Stimulated activated CD4-positive, alpha-beta T cell treated with anti-CD3 and anti-CD28 coated beads, Interleukin-4, amount 100 ng/mL, for 1 hour (primary cell): Measurements from ENCODE around the gene SLC25A22.

Source experiments
- DNase-seq: peaks from one replicate; pipeline ENCODE4 v3.0.0-alpha.2; 2020

SLC25A22 gene

DNA sequence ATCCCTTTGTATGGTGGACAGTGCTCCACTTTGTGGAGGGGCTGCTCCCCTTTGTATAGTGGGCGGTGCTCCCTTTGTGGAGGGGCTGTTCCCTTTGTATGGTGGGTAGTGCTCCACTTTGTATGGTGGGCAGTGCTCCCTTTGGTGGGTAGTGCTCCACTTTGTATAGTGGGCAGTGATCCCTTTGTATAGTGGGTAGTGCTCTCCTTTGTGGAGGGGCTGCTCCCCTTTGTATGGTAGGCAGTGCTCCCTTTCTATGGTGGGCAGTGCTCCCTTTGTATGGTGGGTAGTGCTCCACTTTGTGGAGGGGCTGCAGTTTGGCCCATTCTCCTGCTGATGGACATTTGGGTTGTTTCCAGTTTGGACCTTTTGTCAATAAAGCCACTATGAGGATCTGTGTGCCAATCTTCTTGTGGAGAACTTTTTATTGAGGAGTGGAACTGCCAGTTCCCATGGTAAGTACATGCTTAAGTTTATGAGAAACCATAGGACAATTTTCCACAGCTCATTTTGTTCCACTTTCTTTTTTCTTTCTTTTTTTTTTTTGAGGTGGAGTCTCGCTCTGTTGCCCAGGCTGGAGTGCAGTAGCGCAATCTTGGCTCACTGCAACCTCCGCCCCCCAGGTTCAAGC lies 55.4 kb downstream of the SLC25A22 start:
- DNase-seq = no peak

DNA sequence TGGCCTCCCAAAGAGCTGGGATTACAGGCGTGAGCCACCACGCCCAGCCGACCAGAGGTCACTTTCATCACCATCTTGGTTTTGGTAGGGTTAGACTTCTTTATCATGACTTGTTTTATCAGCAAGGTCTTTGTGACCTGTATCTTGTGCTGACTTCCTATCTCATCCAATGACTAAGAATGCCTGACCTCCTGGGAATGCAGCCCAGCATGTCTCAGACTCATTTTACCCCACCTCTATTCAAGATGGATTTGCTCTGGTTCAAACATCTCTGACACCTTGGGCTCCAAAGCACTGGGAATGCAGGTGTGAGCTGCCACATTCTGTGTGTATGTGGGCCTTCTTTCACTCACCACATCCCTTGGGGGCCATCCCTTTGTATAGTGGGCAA lies 55.9 kb downstream of the SLC25A22 start:
- DNase-seq = no peak
